GM13976 (cell line): Measurements from ENCODE around the gene FOSB.

ENCODE experiments used
- DNase-seq: peaks from one replicate; pipeline ENCODE4 v3.0.0; 2012; ENCODE audit warnings: low spot score
- in situ Hi-C: fragments of 300-500 bp; cut with MboI; formaldehyde crosslinking; loops from one replicate; pipeline ENCODE4 v1.12.0; 2022; ENCODE audit warnings: low sequenced_read_pairs, mixed read lengths, inconsistent platforms; ENCODE audit not compliant: unreplicated experiment
- TF ChIP-seq, protein P1 (sequence below): IDR thresholded peaks from 2 replicates; pipeline ENCODE4 v1.5.1; 2012; ENCODE audit warnings: borderline replicate concordance, mild to moderate bottlenecking; ENCODE audit not compliant: insufficient read depth; ENCODE audit errors: extremely low read depth, missing control alignments, control extremely low read depth

FOSB gene

DNA sequence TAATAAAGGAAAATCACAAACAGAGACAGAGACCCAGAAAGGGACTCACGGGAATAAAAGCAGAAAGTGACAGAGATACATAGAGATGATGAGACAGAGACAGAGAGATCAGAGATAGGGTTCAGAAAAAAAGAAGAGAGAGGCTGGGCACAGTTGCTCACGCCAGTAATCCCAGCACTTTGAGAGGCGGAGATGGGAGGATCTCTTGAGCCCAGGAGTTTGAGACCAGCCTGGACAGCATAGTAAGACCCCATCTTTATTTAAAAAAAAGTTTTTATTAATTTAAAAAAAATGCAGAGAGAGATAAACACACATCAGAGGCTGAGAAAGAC, 19.4 kb upstream of the FOSB start:
- in situ Hi-C loops, result no loop called here
- TF ChIP-seq, protein P1, sequence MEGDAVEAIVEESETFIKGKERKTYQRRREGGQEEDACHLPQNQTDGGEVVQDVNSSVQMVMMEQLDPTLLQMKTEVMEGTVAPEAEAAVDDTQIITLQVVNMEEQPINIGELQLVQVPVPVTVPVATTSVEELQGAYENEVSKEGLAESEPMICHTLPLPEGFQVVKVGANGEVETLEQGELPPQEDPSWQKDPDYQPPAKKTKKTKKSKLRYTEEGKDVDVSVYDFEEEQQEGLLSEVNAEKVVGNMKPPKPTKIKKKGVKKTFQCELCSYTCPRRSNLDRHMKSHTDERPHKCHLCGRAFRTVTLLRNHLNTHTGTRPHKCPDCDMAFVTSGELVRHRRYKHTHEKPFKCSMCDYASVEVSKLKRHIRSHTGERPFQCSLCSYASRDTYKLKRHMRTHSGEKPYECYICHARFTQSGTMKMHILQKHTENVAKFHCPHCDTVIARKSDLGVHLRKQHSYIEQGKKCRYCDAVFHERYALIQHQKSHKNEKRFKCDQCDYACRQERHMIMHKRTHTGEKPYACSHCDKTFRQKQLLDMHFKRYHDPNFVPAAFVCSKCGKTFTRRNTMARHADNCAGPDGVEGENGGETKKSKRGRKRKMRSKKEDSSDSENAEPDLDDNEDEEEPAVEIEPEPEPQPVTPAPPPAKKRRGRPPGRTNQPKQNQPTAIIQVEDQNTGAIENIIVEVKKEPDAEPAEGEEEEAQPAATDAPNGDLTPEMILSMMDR, result no peak
- DNase-seq, result no peak

DNA sequence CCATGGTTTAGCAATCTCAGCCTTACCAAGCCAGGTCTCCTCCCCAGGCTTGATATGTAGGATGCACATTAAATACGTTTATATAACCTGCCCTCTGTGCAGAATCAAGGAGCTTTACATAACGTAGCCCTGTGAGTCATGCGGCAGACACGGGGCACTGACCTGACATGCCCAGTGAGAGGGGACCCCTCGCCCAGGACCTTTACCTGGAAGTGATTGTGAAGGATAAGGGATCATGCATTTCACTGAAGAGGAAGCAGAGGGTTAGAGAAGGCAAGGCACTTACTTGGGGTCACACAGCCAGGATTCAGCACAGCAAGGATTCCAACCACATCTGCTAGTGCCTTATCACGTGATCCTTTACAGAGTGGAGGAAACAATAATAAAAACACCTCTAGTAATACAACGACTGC, 18.9 kb upstream of the FOSB start:
- in situ Hi-C loops, result no loop called here
- TF ChIP-seq, protein P1, result no peak
- DNase-seq, result no peak

DNA sequence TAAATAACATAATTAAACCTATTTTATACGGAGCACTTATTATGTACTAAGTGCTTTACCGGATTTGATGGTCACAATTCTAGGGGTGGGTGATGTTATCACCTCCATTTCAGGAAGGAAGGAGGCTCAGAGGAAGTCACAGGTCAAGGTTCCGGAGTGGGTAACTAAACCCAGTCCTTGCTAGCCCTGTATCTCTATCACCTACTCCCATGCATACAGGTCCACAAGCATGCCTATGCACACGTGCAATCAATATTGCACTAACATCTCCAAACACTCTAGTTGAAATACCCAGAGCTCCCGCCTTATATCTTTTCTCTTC, 17.8 kb upstream of the FOSB start:
- in situ Hi-C loops, result no loop called here
- TF ChIP-seq, protein P1, result no peak
- DNase-seq, result no peak

DNA sequence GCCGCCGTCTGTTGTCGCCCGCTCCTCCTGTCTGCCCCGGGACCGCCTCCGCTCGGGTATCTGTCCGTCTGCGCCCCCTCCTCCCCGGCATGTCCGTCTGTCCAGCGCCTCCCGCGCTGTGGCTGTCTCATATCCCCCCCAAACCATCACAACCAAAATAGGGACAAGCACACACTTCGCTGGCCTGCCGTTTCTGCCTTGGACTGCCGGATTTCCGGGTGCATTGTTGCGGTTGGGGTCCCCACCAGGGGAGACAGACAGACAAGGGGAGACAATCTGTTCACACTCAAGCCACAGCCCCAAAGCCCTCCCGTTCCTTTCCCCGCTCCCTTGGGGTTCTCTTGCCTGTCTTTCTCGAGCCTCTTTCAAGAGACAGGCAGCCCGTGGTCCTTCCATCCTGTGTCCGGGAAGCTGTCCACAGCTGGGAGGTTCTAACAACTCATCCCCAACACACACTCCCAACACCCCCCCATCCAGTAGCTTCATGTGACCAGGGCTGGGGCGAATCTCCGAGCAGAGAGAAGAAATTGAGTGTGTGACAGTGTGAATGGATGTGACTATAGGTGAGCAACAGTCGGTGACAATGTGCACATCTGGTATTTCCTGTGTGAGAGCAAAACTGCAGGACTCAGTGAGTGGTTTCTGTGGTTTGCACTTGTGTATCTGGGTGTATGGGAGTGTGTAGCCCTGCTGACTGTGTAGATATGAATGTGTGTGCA, 16.5 kb upstream of the FOSB start:
- no peak for DNase-seq
- TF ChIP-seq, protein P1, result peak; percentile 1
- in situ Hi-C loops, result no loop called here

DNA sequence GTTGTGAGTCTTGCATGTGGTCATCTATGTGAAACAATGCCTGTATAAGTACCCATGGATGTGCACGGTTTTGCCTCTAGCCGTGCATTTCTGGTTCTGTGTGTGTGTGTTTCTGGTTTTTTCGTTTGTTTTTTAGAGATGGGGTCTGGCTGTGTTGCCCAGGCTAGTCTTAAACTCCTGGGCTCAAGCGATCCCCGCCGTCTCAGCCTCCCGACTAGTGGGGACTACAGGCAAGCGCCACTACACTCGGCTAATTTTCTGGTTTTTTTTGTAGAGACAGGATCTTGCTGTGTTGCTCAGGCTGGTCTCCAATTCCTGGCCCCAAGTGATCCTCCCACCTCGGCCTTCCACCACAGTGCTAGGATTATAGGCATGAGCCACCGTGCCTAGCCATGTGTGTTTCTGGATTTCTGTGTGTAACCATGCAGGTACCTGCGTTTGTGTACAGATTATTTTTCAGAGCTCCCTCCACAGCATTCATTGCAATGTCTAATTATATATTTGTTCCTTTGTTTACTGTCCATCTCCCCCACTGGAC, 15.9 kb upstream of the FOSB start:
- in situ Hi-C loops, result no loop called here
- TF ChIP-seq, protein P1, result no peak
- DNase-seq, result no peak

DNA sequence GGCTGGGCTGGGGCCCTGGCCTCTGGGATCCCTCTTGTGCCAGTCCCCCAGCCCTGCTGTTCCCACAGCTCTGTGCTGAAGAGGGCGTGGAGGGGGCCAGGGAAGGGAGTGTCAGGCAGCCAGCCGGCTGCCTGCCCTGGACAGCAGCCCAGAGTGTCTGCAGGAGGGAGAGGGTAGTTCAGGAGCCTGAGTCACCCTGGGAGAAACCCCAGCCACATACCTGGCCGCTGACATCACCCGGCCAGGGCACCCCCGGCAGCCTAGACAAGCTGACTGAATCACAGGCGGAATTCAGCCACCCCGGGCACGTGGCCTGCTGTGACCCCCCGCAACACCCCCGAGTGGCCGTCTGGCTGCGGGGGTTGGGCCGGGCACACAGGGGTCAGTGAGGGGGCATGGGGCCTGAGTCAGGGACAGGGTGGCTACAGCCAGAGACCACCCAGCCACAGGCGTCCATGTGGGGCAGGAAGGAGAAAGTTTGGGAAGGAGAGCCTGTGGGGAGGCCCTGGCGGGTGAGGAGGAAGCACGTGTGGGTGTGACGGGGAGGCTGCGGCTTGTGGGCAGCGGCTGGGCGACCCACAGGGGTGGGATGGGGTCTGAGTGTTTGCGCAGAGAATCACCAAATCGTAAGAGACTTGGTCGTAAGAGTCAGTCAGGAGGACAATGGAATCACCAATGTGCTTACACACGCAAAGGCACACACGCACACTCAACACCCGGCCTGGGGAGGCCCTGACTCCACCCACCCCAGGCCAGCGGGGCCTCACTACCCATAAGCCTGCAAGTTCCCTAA, 11.9 kb upstream of the FOSB start:
- DNase-seq, result peak; percentile 82
- TF ChIP-seq, protein P1, result no peak
- in situ Hi-C loops, result no loop called here
